ENCODE data around the gene RNF213. TPM values are rescaled to one million over a fixed set of nuclear protein-coding genes. Genes with fewer than 3 reads are reported as not detected.
A peak's percentile ranks its signal among the peaks of the same experiment; 100 is the strongest.

The RNF213 gene
- polyA plus RNA-seq, 5 donors = 59.5 to 100 (median 77.9) TPM

- no peak for DNase-seq
Observed at GRCh38 chr17:80413771-80414507, 153.3 kb downstream of the RNF213 start.

- no peak for DNase-seq
Observed at GRCh38 chr17:80414508-80414802, 153.8 kb downstream of the RNF213 start.

- DNase-seq = peak; percentile 96 to 98
Observed at GRCh38 chr17:80414803-80415625, 154.4 kb downstream of the RNF213 start, which contains the start of gene ENDOV. TSS of gene ENDOV (plus strand) at chr17:80415167. CDS start at chr17:80415195, 28 bp downstream.

GRCh38 chr17:80415626-80416137 is 155.0 kb downstream of the RNF213 start:
- no peak for DNase-seq

- no peak for DNase-seq
Observed at GRCh38 chr17:80416260-80416939, 155.7 kb downstream of the RNF213 start.

- no peak for DNase-seq
Observed at GRCh38 chr17:80416940-80417293, 156.3 kb downstream of the RNF213 start.

- DNase-seq = no peak
Observed at GRCh38 chr17:80418589-80418988, 157.9 kb downstream of the RNF213 start.

- no peak for DNase-seq
Observed at GRCh38 chr17:80419255-80419654, 158.6 kb downstream of the RNF213 start.

GRCh38 chr17:80421381-80422090 is 160.9 kb downstream of the RNF213 start:
- DNase-seq = no peak

- DNase-seq = no peak
Observed at GRCh38 chr17:80422276-80422675, 161.6 kb downstream of the RNF213 start.

GRCh38 chr17:80422981-80423380 is 162.3 kb downstream of the RNF213 start:
- no peak for DNase-seq

- no peak for DNase-seq
Observed at GRCh38 chr17:80423536-80424225, 163.0 kb downstream of the RNF213 start.

GRCh38 chr17:80424261-80424660 is 163.6 kb downstream of the RNF213 start:
- no peak for DNase-seq

- no peak for DNase-seq
Observed at GRCh38 chr17:80424878-80425765, 164.5 kb downstream of the RNF213 start.

GRCh38 chr17:80425835-80426426 is 165.3 kb downstream of the RNF213 start:
- no peak for DNase-seq

GRCh38 chr17:80426671-80427326 is 166.1 kb downstream of the RNF213 start:
- peak; percentile 42 to 55 for DNase-seq

GRCh38 chr17:80427366-80428282 is 167.0 kb downstream of the RNF213 start:
- DNase-seq = no peak

GRCh38 chr17:80428363-80428762 is 167.7 kb downstream of the RNF213 start:
- no peak for DNase-seq
